Lung (tissue), 12 donors: ENCODE data around the gene RHOBTB1. TPM values are rescaled to one million over a fixed set of nuclear protein-coding genes. Genes with fewer than 3 reads are reported as not detected.

Experiments used
- ATAC-seq: fragments of 200-7000 bp; cut with Tn5 transposase; one replicate; pipeline ENCODE4 v1.9.1; 2020; ENCODE audit warnings: moderate number of reproducible peaks; ENCODE audit not compliant: insufficient read depth, low FRiP score
- DNase-seq, 3 donors: peaks; one replicate each; pipeline ENCODE4 v3.0.0-alpha.2; 2013 to 2017
- H3K27ac ChIP-seq, 2 donors: one replicate each; pipeline ENCODE4 v1.5.1; 2013; ENCODE audit warnings: mild to moderate bottlenecking in 2 of 2, moderate library complexity in 2 of 2, control low read depth in 1 of 2, inconsistent platforms in 1 of 2, low read depth in 1 of 2, low read length in 1 of 2
- H3K27me3 ChIP-seq, 3 donors: one replicate each; pipeline ENCODE4 v1.5.1; 2013; ENCODE audit warnings: low read length in 2 of 3; ENCODE audit not compliant: control insufficient read depth in 3 of 3, insufficient read depth in 3 of 3
- H3K36me3 ChIP-seq, 4 donors: one replicate each; pipeline ENCODE4 v1.5.1; 2013; ENCODE audit warnings: low read length in 4 of 4, mild to moderate bottlenecking in 1 of 4, moderate library complexity in 1 of 4; ENCODE audit not compliant: control insufficient read depth in 4 of 4, insufficient read depth in 4 of 4
- H3K4me1 ChIP-seq, 5 donors: one replicate each; pipeline ENCODE4 v1.5.1; 2013; ENCODE audit warnings: low read length in 5 of 5, mild to moderate bottlenecking in 2 of 5, moderate library complexity in 1 of 5; ENCODE audit not compliant: control insufficient read depth in 5 of 5, insufficient read depth in 5 of 5
- H3K4me3 ChIP-seq: one replicate; pipeline ENCODE4 v1.5.1; 2013; ENCODE audit warnings: mild to moderate bottlenecking, control low read depth, moderate library complexity
- H3K9ac ChIP-seq, 2 donors: one replicate each; pipeline ENCODE4 v1.5.1; 2013; ENCODE audit warnings: low read length in 2 of 2, control low read depth in 1 of 2; ENCODE audit not compliant: insufficient read depth in 1 of 2
- H3K9me3 ChIP-seq, 4 donors: one replicate each; pipeline ENCODE4 v1.5.1; 2013; ENCODE audit warnings: low read length in 3 of 4, mild to moderate bottlenecking in 1 of 4, moderate library complexity in 1 of 4; ENCODE audit not compliant: control insufficient read depth in 4 of 4, insufficient read depth in 3 of 4
- CTCF ChIP-seq: IDR thresholded peaks from 2 replicates; pipeline ENCODE4 v1.5.1; 2012; ENCODE audit warnings: mild to moderate bottlenecking; ENCODE audit errors: control extremely low read depth, extremely low read depth
- WGBS, 2 donors: extraction: QIAGEN DNeasy Blood & Tissue Kit; methylation state at CpG; one replicate each; pipeline ENCODE4 v1.1.7; 2013; 5-methylcytosine and 5-hydroxymethylcytosine counted together
- polyA plus RNA-seq, 2 donors: library from polyadenylated mRNA; stranded (reverse); fragments of 200-250 nt; gene quantifications; one replicate each; pipeline ENCODE4 v1.2.1, GENCODE V29; 2013
- total RNA-seq, 2 donors: library from RNA; depleted of rRNA in 1 of 2; stranded (reverse); fragments of >200 nt in 1 of 2; gene quantifications; one replicate each; pipeline ENCODE4 v1.2.1, GENCODE V29; 2014 to 2021
- donor health status: control.
- donor health status: control.
- donor health status: Bipolar disorder and iron deficiency.
- donor health status: healthy.
- donor health status: DM: yes; HTN: yes; CAD: no.

Gene RHOBTB1
- total and polyA plus RNA-seq, 4 donors = 4.8 to 27.2 (median 8.0) TPM

DNA sequence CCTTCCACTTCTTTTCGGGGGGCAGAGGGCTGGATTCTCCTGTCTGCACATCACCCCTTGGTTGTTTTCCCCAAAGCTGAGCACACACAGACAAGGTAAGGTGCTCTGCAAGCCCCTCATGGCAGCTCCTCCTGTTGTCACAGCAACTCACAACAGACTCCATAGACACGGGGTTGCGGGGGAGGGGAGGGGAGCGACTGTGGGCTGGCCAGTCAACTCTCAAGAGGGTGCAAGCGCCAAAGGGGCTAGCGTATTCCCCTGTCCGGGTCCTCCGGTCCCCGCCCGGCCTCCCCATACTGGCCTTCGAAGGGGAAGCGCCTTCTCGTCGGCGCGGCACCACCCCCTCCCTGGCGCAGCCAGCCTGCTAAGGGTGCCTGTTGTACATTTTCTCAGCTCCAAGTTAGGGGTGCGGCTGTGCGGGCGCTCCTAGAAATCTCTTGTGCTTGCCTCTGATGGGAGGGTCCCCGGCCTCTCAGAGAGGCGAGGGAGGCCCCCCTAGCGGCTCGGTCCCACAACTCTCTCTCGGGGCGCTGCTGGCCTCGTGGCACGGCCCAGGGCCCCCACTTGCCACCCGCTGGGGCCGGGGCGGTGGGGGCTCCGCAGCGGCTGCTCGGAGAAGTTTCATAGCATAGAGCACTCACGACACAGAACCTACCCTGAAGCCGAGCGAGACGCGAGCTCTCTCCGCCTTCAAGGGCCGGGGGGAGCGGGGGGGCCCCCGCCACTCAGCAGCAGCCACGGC is 498 bp downstream of the RHOBTB1 start:
- Histone ChIP-seq H3K27ac (peak overlapping the region; percentile 97 to 99), H3K36me3 (peaks cover 0 to 6% (median 2%) of the 10 kb centered on the region in 4 donors), H3K9me3 (no peaks in the 10 kb centered on the region), H3K4me3 (peak overlapping the region; percentile 75), H3K4me1 (peaks cover 0 to 23% (median 3%) of the 10 kb centered on the region in 5 donors), H3K27me3 (no peaks in the 10 kb centered on the region), H3K9ac (peak overlapping the region; percentile 95 to 98)
- no peak for TF ChIP-seq CTCF
- 0% methylated on average over 33 to 44 of the region's 44 CpGs for WGBS, 2 donors
- peak; percentile 91 to 94 (median 93) for DNase-seq
- peak; percentile 51 for ATAC-seq

GRCh38 chr10:60942788-60943315 is 1.1 kb downstream of the RHOBTB1 start:
- Histone ChIP-seq H3K9me3 (no peaks in the 10 kb centered on the region), H3K4me3 (peak overlapping the region; percentile 75), H3K27me3 (no peaks in the 10 kb centered on the region), H3K9ac (peak overlapping the region; percentile 95 to 98), H3K27ac (peak overlapping the region; percentile 97 to 99), H3K4me1 (peaks cover 0 to 23% (median 3%) of the 10 kb centered on the region in 5 donors), H3K36me3 (peaks cover 0 to 8% (median 3%) of the 10 kb centered on the region in 4 donors)
- ATAC-seq (no peak), DNase-seq (peak; percentile 76 to 89 (median 86))
- 1% methylated on average over 13 of the region's 13 CpGs for WGBS, 2 donors
- no peak for TF ChIP-seq CTCF

DNA sequence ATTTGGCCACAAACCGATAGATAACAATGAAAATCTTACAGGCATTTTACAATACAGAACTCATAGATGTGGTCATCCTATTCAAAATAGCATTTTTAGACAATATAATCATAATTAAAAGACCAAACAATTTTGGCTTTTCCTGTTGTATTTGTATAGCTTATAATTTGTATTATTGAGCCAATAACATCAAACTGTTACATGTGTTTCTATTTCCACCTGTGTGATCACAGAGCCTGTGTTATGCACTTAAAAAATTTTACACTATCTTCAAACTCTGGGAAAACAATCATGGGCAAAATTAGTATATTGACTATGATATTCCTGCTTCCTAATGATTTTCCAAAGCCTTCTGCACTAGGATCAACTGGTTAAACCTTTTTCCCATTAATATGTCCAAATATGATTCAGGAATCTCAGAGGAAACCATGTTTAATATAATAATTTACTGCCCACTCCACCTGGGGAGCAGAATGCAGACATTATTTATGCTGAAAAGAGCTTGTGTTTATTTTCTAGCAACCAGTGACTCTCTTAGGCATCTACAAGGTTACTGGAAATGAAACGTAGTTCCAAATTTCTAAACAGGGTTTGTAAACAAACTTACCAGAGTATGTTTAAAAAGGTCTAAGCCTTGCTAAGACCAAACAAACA is 1.7 kb downstream of the RHOBTB1 start:
- Histone ChIP-seq H3K4me3 (no peak overlapping the region), H3K9me3 (no peaks in the 10 kb centered on the region), H3K36me3 (peaks cover 0 to 8% (median 4%) of the 10 kb centered on the region in 4 donors), H3K27me3 (no peaks in the 10 kb centered on the region), H3K27ac (peak overlapping the region in 1 of 2 donors; percentile 99), H3K4me1 (peaks cover 0 to 23% (median 3%) of the 10 kb centered on the region in 5 donors), H3K9ac (peak overlapping the region in 1 of 2 donors; percentile 95)
- DNase-seq (no peak), ATAC-seq (no peak)
- 36 to 40% methylated on average over 2 of the region's 2 CpGs for WGBS, 2 donors
- TF ChIP-seq CTCF = no peak
